ENCODE measurements around the gene SLC35C1. TPM values are rescaled to one million over a fixed set of nuclear protein-coding genes. Genes with fewer than 3 reads are reported as not detected.

SLC35C1 gene
- 29.7 to 33.0 TPM (median 31.4 TPM) in 5 replicates for total RNA-seq (2022; extraction: Qiagen RNA extraction)

GRCh38 chr11:45804761-45805304 lies at the start of gene SLC35C1:
Gene SLC35C1, plus strand, starts transcription at chr11:45805149. Its CDS starts 653 bp downstream, at chr11:45805802.

GRCh38 chr11:45846974-45847910 lies 42.3 kb downstream of the SLC35C1 start, which contains the start of gene CRY2:
Gene CRY2, plus strand, starts transcription at chr11:45847475. Its CDS starts 16 bp downstream, at chr11:45847491.

Other genes with a start within 250 kb of the SLC35C1 start
- 1.3 to 1.9 TPM (median 1.9 TPM) in 5 replicates for gene CHST1, start 139.5 kb upstream of the SLC35C1 start, total RNA-seq (2022; extraction: Qiagen RNA extraction)
- gene CRY2, start 42.3 kb downstream of the SLC35C1 start, total RNA-seq (2022; extraction: Qiagen RNA extraction): 3.8 to 4.6 TPM (median 4.4 TPM) in 5 replicates
- 5.4 to 6.3 TPM (median 6.0 TPM) in 5 replicates for gene MAPK8IP1, start 80.5 kb downstream of the SLC35C1 start, total RNA-seq (2022; extraction: Qiagen RNA extraction)
- 0.29 to 0.59 TPM (median 0.32 TPM) in 5 replicates for gene FREY1, start 102.1 kb downstream of the SLC35C1 start, total RNA-seq (2022; extraction: Qiagen RNA extraction)
- gene PEX16, start 112.7 kb downstream of the SLC35C1 start, total RNA-seq (2022; extraction: Qiagen RNA extraction): 16.0 to 20.4 TPM (median 18.7 TPM) in 5 replicates
- gene LARGE2, start 117.5 kb downstream of the SLC35C1 start, total RNA-seq (2022; extraction: Qiagen RNA extraction): 1.9 to 3.5 TPM (median 2.3 TPM) in 5 replicates